A549 (cell line): ENCODE results near the gene IFNAR2. TPM values are rescaled to one million over a fixed set of nuclear protein-coding genes. Genes with fewer than 3 reads are reported as not detected.
A peak's percentile ranks its signal among the peaks of the same experiment; 100 is the strongest.

ENCODE experiments used
- ATAC-seq, 2 experiments: fragments of 200-7000 bp in 1 of 2; fragments of >200 bp in 1 of 2; cut with Nextera tagmentation in 1 of 2; cut with Tn5 transposase in 1 of 2; 3 replicates each; pipeline versions ENCODE4 v1.8.0 to v1.9.1; 2018 to 2020; ENCODE audit warnings: mild to moderate bottlenecking in 1 of 2, moderate library complexity in 1 of 2
- CTCF ChIA-PET: fragments of 300-600 bp; sonication (Branson Sonifier 250); formaldehyde crosslinking; extraction: SDS; loops from one replicate; lab custom pipeline; 2021; ENCODE audit warnings: antibody characterized with exemption, inconsistent platforms; lab: Yijun Ruan, JAX
- POLR2A ChIA-PET: fragments of 350-600 bp; formaldehyde crosslinking; extraction: SDS; loops from one replicate; lab custom pipeline; 2021; ENCODE audit warnings: antibody characterized with exemption, inconsistent platforms; lab: Yijun Ruan, JAX
- DNase-seq, 2 experiments: peaks; one replicate each; pipeline versions ENCODE4 v3.0.0 to v3.0.0-alpha.2; 2011 to 2016; ENCODE audit warnings: low read depth in 1 of 2, low spot score in 1 of 2
- FAIRE-seq: peaks from 2 replicates; lab custom pipeline; 2011; peaks lifted over from hg19 to GRCh38; lab: Jason Lieb, UNC
- H3K27ac ChIP-seq, 2 experiments: fragments of >200 bp; sonication (Bioruptor Twin); formaldehyde crosslinking; 3 replicates each; pipeline ENCODE4 v1.5.1; 2016 to 2017
- H3K4me1 ChIP-seq: fragments of >200 bp; sonication (Bioruptor Twin); formaldehyde crosslinking; 3 replicates; pipeline ENCODE4 v1.6.1; 2016
- H3K4me2 ChIP-seq: fragments of >200 bp; sonication (Bioruptor Twin); formaldehyde crosslinking; 3 replicates; pipeline ENCODE4 v1.6.1; 2016
- H3K4me3 ChIP-seq: fragments of >200 bp; sonication (Bioruptor Twin); formaldehyde crosslinking; 3 replicates; pipeline ENCODE4 v1.5.1; 2016
- H3K9me3 ChIP-seq: fragments of >200 bp; sonication (Bioruptor Twin); formaldehyde crosslinking; 3 replicates; pipeline ENCODE4 v1.6.1; 2016
- BHLHE40 ChIP-seq: IDR thresholded peaks from 2 replicates; pipeline ENCODE4 v1.6.1; 2012; ENCODE audit warnings: low read depth, low read length, inconsistent platforms
- CEBPB ChIP-seq, 2 experiments: fragments of >200 bp in 1 of 2; sonication (Bioruptor Twin) in 1 of 2; formaldehyde crosslinking in 1 of 2; IDR thresholded peaks; 2 replicates each; pipeline ENCODE4 v1.6.1; 2012 to 2016
- CHD2 ChIP-seq: fragments of 150-350 bp; IDR thresholded peaks from 2 replicates; pipeline ENCODE4 v1.6.1; 2014; ENCODE audit warnings: low read length; ENCODE audit not compliant: partially characterized antibody
- EHMT2 ChIP-seq: fragments of 200-600 bp; sonication (generic); IDR thresholded peaks from 2 replicates; pipeline ENCODE4 v1.6.1; 2016; ENCODE audit warnings: antibody characterized with exemption, low read depth, mild to moderate bottlenecking, moderate library complexity
- ESRRA ChIP-seq: fragments of 150-350 bp; IDR thresholded peaks from 2 replicates; pipeline ENCODE4 v1.6.1; 2014; ENCODE audit warnings: mild to moderate bottlenecking, low read length, borderline replicate concordance
- FOXS1 ChIP-seq: fragments of 250-450 bp; sonication (Bioruptor Pico); IDR thresholded peaks from 2 replicates; pipeline ENCODE4 v1.5.0; 2020; ENCODE audit warnings: mild to moderate bottlenecking, moderate library complexity
- GATA3 ChIP-seq: IDR thresholded peaks from 2 replicates; pipeline ENCODE4 v1.6.1; 2012; ENCODE audit warnings: borderline replicate concordance
- HEYL ChIP-seq: fragments of 250-450 bp; sonication (Bioruptor Pico); IDR thresholded peaks from 2 replicates; pipeline ENCODE4 v1.8.0; 2021; ENCODE audit warnings: mild to moderate bottlenecking, moderate library complexity
- JUN ChIP-seq, 2 experiments: fragments of >200 bp; sonication (Bioruptor Twin); formaldehyde crosslinking; IDR thresholded peaks; 2 replicates in 1 of 2; 3 replicates in 1 of 2; pipeline ENCODE4 v1.6.1; 2016 to 2017
- JUNB ChIP-seq: fragments of >200 bp; sonication (Bioruptor Twin); formaldehyde crosslinking; IDR thresholded peaks from 2 replicates; pipeline ENCODE4 v1.6.1; 2016
- KDM1A ChIP-seq: fragments of 200-600 bp; sonication (generic); IDR thresholded peaks from 2 replicates; pipeline ENCODE4 v1.6.1; 2016; ENCODE audit warnings: low read depth, mild to moderate bottlenecking
- MAFK ChIP-seq: fragments of 450-650 bp; IDR thresholded peaks from 2 replicates; pipeline ENCODE4 v1.6.1; 2014; ENCODE audit not compliant: partially characterized antibody
- MYC ChIP-seq: IDR thresholded peaks from 2 replicates; pipeline ENCODE4 v1.6.1; 2012; ENCODE audit warnings: mild to moderate bottlenecking, inconsistent platforms, low read length, improper control_type of control experiment, borderline replicate concordance
- NFE2L2 ChIP-seq: fragments of 150-350 bp; conservative IDR thresholded peaks from 2 replicates; pipeline ENCODE4 v1.6.1; 2014; ENCODE audit warnings: low read length
- PHF8 ChIP-seq: fragments of 200-600 bp; sonication (generic); IDR thresholded peaks from 2 replicates; pipeline ENCODE4 v1.6.1; 2016; ENCODE audit warnings: low read depth, mild to moderate bottlenecking, antibody characterized with exemption, moderate library complexity, borderline replicate concordance
- POLR2A ChIP-seq: IDR thresholded peaks from 2 replicates; pipeline ENCODE4 v1.6.1; 2012; ENCODE audit warnings: mild to moderate bottlenecking, low read length
- RFX5 ChIP-seq: fragments of 450-650 bp; IDR thresholded peaks from 2 replicates; pipeline ENCODE4 v1.7.1; 2014; ENCODE audit warnings: antibody characterized with exemption, mild to moderate bottlenecking, moderate library complexity
- RNF2 ChIP-seq: fragments of 200-600 bp; sonication (generic); IDR thresholded peaks from 2 replicates; pipeline ENCODE4 v1.6.1; 2016; ENCODE audit warnings: low read depth, mild to moderate bottlenecking, antibody characterized with exemption, moderate library complexity, borderline replicate concordance
- SREBF2 ChIP-seq: fragments of 450-650 bp; IDR thresholded peaks from 2 replicates; pipeline ENCODE4 v1.6.1; 2014; ENCODE audit warnings: mild to moderate bottlenecking, moderate library complexity
- TP53 ChIP-seq: fragments of 250-450 bp; sonication (Bioruptor Pico); IDR thresholded peaks from 2 replicates; pipeline ENCODE4 v1.5.0; 2021; ENCODE audit warnings: mild to moderate bottlenecking, moderate library complexity
- ZSCAN20 ChIP-seq: fragments of 250-450 bp; sonication (Bioruptor Pico); IDR thresholded peaks from 2 replicates; pipeline ENCODE4 v1.8.0; 2022; ENCODE audit warnings: mild to moderate bottlenecking, moderate library complexity
- WGBS: methylation state at CpG from one replicate; pipeline ENCODE4 v1.1.6; 2017; ENCODE audit errors: missing lambda C conversion rate; 5-methylcytosine and 5-hydroxymethylcytosine counted together
- polyA plus RNA-seq, 4 experiments: library from polyadenylated mRNA; depleted of rRNA in 3 of 4; stranded (reverse); fragments of >200 nt; fragmentation: RNase III in 1 of 4; extraction: RNeasy Plus Mini Kit Qiagen cat#74134 plus additional on column Dnase treatment in 1 of 4; gene quantifications; 2 replicates in 3 of 4; 3 replicates in 1 of 4; pipeline ENCODE4 v1.2.3, GENCODE V29; 2011 to 2017
- TF ChIP-seq, protein P1 (sequence below): IDR thresholded peaks from 2 replicates; pipeline ENCODE4 v1.6.1; 2012; ENCODE audit warnings: low read depth, borderline replicate concordance
- TF ChIP-seq, protein P2 (sequence below): fragments of 200-600 bp; sonication (generic); IDR thresholded peaks from 2 replicates; pipeline ENCODE4 v1.6.1; 2016; ENCODE audit warnings: antibody characterized with exemption, mild to moderate bottlenecking, moderate library complexity

IFNAR2 gene
- polyA plus RNA-seq, 2 of the 4 experiments (the other 2 are of a cell fraction), result 10.1 to 40.5 TPM

DNA sequence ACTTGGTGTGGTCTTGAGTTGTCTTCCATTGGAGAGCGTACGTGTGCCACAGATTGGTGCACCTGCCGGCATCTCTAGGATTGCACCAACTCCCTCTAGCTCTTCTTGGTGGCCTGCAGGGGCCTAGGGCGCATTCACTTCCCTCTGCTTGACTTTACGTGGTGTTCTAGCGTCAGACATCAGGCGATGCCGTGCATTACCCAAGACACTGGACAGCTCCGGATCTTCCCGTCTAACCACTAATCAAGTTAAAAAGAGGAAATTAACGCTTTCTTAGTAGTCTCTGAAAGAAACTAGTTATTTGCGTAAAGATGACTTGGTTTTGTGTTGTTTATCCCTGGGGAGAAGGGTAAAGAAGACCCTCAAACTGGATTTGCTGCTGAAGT is 35.9 kb downstream of the IFNAR2 start:
- peak overlapping the region in 1 of 2 experiments; percentile 88; a peak in 4 of 6 replicates for H3K27ac ChIP-seq
- no peak for FAIRE-seq

DNA sequence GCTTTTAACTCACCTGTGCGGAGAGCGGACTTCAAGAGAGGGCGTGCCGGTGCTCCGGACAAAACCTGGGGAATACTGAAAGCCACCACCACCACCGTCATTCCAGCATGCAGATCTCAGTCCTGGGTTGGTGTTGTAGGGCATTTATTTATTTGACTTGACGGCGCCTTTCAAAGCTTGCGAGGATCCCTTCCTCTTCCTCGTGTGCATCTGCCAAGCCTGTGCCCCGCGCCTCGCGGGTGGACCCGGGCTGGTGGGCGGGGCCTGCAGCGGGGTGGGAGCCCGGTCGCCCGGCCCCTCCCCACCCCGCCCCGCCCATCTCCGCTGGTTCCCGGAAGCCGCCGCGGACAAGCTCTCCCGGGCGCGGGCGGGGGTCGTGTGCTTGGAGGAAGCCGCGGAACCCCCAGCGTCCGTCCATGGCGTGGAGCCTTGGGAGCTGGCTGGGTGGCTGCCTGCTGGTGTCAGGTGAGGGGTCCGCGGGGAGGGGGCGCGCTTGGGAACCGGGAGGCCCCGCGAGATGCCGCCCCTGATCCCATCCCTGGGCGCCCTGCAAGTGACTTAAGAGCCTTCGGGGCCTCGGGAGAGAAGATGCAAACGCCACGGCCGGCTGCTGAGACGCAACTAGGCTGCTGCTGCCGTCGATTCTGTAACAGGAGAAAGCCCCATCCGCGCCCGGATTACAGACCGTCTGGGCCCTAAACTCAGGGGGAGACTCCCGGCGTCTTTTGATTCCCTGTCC is 36.5 kb downstream of the IFNAR2 start, which contains the start of gene IL10RB:
IL10RB (plus strand) TSS at position 318 of the 739 bp plus-strand sequence; CDS start at position 417, 99 bp downstream.
- peak; percentile 83 to 92 for ATAC-seq
- Histone ChIP-seq H3K4me2 (peak within 1 kb of the TSS; percentile 98), H3K27ac (peak within 1 kb of the TSS; percentile 88 to 90), H3K4me1 (peaks cover 33% of the 10 kb centered on the region), H3K4me3 (peak within 1 kb of the TSS; percentile 81), H3K9me3 (no peaks in the 10 kb centered on the region)
- TF ChIP-seq BHLHE40, result no peak
- peak in 1 of 2 experiments; percentile 60; a peak in 3 of 5 replicates for TF ChIP-seq JUN (IDR thresholded peaks at IDR 0.05)
- 0 out of 2 replicates have a peak, but pooled peaks have one; percentile 14 for TF ChIP-seq PHF8
- TF ChIP-seq ZSCAN20 (CRISPR knock-in tag), result no peak
- TF ChIP-seq POLR2A, result peak; percentile 38
- no peak for TF ChIP-seq RNF2
- FAIRE-seq, result no peak
- WGBS, result 27% methylated on average over 16 of the region's 60 CpGs
- ChIA-PET POLR2A (interaction anchor here (1.4 kb wide), 1 partner anchor 59 kb away, joined by 12 read pairs; the partner anchor contains the start of gene IFNAR1), CTCF (interaction anchor here (0.6 to 1.9 kb wide), 4 partner anchors 13 to 495 kb away, joined by 3 to 6 read pairs (median 5); partner anchors contain the start of gene PAXBP1)
- DNase-seq, result peak; percentile 41 to 64

More for the DNA sequence above, 35.9 kb downstream of the IFNAR2 start:
- peak overlapping the region; percentile 81 for H3K4me3 ChIP-seq
- 0 out of 6 replicates have a peak, but pooled peaks of 1 of the 2 experiments have one; percentile 10 for ATAC-seq
- H3K9me3 ChIP-seq, result no peaks in the 10 kb centered on the region
- no peak for DNase-seq
- TF ChIP-seq PHF8 (no peak), NFE2L2 (no peak), GATA3 (no peak), KDM1A (no peak), ZSCAN20 (CRISPR knock-in tag) (no peak), SREBF2 (no peak), HEYL (CRISPR knock-in tag) (no peak), FOXS1 (CRISPR knock-in tag) (no peak), CEBPB (IDR thresholded peaks at IDR 0.05) (no peak), MAFK (no peak), MYC (no peak), EHMT2 (no peak), RFX5 (no peak), TP53 (CRISPR knock-in tag) (no peak), CHD2 (no peak), ESRRA (no peak), JUNB (no peak)
- TF ChIP-seq, protein P1, sequence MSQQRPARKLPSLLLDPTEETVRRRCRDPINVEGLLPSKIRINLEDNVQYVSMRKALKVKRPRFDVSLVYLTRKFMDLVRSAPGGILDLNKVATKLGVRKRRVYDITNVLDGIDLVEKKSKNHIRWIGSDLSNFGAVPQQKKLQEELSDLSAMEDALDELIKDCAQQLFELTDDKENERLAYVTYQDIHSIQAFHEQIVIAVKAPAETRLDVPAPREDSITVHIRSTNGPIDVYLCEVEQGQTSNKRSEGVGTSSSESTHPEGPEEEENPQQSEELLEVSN, result no peak
- TF ChIP-seq, protein P2, sequence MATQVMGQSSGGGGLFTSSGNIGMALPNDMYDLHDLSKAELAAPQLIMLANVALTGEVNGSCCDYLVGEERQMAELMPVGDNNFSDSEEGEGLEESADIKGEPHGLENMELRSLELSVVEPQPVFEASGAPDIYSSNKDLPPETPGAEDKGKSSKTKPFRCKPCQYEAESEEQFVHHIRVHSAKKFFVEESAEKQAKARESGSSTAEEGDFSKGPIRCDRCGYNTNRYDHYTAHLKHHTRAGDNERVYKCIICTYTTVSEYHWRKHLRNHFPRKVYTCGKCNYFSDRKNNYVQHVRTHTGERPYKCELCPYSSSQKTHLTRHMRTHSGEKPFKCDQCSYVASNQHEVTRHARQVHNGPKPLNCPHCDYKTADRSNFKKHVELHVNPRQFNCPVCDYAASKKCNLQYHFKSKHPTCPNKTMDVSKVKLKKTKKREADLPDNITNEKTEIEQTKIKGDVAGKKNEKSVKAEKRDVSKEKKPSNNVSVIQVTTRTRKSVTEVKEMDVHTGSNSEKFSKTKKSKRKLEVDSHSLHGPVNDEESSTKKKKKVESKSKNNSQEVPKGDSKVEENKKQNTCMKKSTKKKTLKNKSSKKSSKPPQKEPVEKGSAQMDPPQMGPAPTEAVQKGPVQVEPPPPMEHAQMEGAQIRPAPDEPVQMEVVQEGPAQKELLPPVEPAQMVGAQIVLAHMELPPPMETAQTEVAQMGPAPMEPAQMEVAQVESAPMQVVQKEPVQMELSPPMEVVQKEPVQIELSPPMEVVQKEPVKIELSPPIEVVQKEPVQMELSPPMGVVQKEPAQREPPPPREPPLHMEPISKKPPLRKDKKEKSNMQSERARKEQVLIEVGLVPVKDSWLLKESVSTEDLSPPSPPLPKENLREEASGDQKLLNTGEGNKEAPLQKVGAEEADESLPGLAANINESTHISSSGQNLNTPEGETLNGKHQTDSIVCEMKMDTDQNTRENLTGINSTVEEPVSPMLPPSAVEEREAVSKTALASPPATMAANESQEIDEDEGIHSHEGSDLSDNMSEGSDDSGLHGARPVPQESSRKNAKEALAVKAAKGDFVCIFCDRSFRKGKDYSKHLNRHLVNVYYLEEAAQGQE, result no peak
- ChIA-PET CTCF (interaction anchor here (1.2 kb wide), 1 partner anchor 68 kb away, joined by 3 read pairs; no protein-coding TSS in a partner anchor), POLR2A (interaction anchor here (0.6 to 1.4 kb wide), 2 partner anchors 18 to 60 kb away, joined by 7 to 12 read pairs; partner anchors contain the start of gene IFNAR1)
- WGBS, result 77% methylated on average over 12 of the region's 12 CpGs
- H3K4me1 ChIP-seq, result peaks cover 33% of the 10 kb centered on the region
- H3K4me2 ChIP-seq, result peak overlapping the region; percentile 98
